H1 (cell line): ENCODE data around the gene STXBP5.

ENCODE experiments used
- POLR2AphosphoS5 ChIP-seq: IDR thresholded peaks from 2 replicates; pipeline ENCODE4 v1.6.1; 2011; ENCODE audit warnings: low read depth, low read length
- SP1 ChIP-seq: IDR thresholded peaks from 2 replicates; pipeline ENCODE4 v1.6.1; 2011; ENCODE audit warnings: low read depth, low read length

- TF ChIP-seq SP1 (no peak), POLR2AphosphoS5 (no peak)
These were observed 96.9 kb downstream of the STXBP5 start for GRCh38 chr6:147301070-147301469.
